ENCODE data around the gene LILRB1. TPM values are rescaled to one million over a fixed set of nuclear protein-coding genes. Genes with fewer than 3 reads are reported as not detected.
"Not testable (repeated sequence)": the region's sequence is repeated elsewhere in the genome, so short reads cannot be mapped to it uniquely, and the experiment has no call there.

The LILRB1 gene
- total RNA-seq (1 to 10 TPM in 1 of 2 donors, under 1 TPM in 1; 0.42 to 4.3 TPM), total RNA-seq (0 reads per million in 2 donors)

DNA sequence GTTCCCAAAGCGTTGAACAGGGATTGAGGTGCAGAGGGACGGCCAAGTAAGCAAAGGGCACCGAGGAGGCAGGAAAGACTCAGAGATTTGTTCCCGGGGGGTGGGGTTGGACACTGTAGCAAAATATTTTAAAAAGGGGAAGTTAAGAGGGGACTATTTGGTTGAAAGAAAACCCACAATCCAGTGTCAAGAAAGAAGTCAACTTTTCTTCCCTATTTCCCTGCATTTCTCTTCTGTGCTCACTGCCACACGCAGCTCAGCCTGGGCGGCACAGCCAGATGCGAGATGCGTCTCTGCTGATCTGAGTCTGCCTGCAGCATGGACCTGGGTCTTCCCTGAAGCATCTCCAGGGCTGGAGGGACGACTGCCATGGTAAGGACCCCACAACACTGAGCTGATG is at the start of gene LILRB1:
LILRB1 (plus strand) TSS at position 223 of the 400 bp plus-strand sequence. CDS start 590 bp downstream, outside the sequence.
- peak within 1 kb of the TSS; percentile 1 for H3K4me3 Mint-ChIP-seq
- H3K36me3 Mint-ChIP-seq (ENCODE audit: low read depth); H3K9me3 ChIP-seq (ENCODE audit: control insufficient read depth, low read length, poor library complexity, severe bottlenecking); DNase-seq; H3K4me1 Mint-ChIP-seq; H3K27ac Mint-ChIP-seq: not testable (repeated sequence)
- peak; percentile 28 for ATAC-seq
- peaks cover 61% of the 10 kb centered on the region for H3K27me3 Mint-ChIP-seq

DNA sequence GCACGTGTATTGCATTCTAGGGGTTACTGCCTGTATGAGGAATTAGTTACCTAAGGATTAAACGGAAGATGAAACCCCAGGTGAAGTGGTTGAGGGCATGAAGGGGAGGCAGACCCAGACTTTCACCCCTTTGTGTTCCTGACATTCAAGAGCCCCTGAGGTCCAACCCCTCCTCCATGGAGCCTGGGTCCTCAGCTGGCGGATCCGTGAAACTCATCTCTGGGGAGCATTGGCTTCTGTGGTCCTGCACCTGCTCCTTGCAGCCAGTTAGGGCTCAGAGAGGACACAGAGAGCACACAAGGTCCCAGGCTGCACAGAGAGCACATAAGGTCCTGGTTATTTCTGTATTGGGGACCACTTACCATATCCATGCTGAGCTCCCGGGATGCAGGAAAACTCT is 43.9 kb upstream of the LILRB1 start:
- H3K9me3 ChIP-seq (ENCODE audit: control insufficient read depth, low read length, poor library complexity, severe bottlenecking) = no peaks in the 10 kb centered on the region
- Mint-ChIP-seq H3K27me3 (peaks cover 31% of the 10 kb centered on the region), H3K4me3 (no peak overlapping the region), H3K27ac (no peak overlapping the region), H3K4me1 (no peaks in the 10 kb centered on the region), H3K36me3 (ENCODE audit: low read depth) (no peaks in the 10 kb centered on the region)
- DNase-seq (no peak), ATAC-seq (no peak)

DNA sequence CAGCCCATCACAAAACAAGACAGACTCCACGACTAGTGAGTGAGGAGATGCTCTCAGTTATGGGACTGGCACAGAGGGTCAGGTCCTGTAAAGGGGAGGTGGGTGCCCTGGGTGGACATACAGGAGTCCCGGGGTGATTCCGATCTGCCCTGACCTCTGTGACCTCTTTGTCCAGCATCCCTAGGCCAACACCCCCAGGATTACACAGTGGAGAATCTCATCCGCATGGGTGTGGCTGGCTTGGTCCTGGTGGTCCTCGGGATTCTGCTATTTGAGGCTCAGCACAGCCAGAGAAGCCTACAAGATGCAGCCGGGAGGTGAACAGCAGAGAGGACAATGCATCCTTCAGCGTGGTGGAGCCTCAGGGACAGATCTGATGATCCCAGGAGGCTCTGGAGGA is 43.3 kb upstream of the LILRB1 start:
- no peak overlapping the region for H3K27ac Mint-ChIP-seq

DNA sequence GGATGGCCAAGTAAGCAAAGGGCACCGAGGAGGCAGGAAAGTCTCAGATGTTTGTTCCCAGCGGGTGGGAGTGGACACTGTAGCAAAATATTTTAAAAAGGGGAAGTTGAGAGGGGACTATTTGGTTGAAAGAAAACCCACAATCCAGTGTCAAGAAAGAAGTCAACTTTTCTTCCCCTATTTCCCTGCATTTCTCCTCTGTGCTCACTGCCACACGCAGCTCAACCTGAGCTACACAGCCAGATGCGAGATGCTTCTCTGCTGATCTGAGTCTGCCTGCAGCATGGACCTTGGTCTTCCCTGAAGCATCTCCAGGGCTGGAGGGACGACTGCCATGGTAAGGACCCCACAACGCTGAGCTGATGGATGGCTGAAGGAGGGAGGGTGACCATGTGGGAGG is 36.8 kb upstream of the LILRB1 start, which contains the start of gene LILRA1:
LILRA1 (plus strand) TSS at position 188 of the 400 bp plus-strand sequence. CDS start 613 bp downstream, outside the sequence.
- not testable (repeated sequence) for H3K4me1 Mint-ChIP-seq; H3K27ac Mint-ChIP-seq; H3K9me3 ChIP-seq (ENCODE audit: control insufficient read depth, low read length, poor library complexity, severe bottlenecking); H3K36me3 Mint-ChIP-seq (ENCODE audit: low read depth); DNase-seq
- peak; percentile 25 for ATAC-seq
- H3K27me3 Mint-ChIP-seq = peaks cover 39% of the 10 kb centered on the region
- peak within 1 kb of the TSS; percentile 13 for H3K4me3 Mint-ChIP-seq

More for the DNA sequence above, 43.3 kb upstream of the LILRB1 start:
- Mint-ChIP-seq H3K4me3 (no peak overlapping the region), H3K4me1 (no peaks in the 10 kb centered on the region), H3K27me3 (peaks cover 31% of the 10 kb centered on the region), H3K36me3 (ENCODE audit: low read depth) (no peaks in the 10 kb centered on the region)
- DNase-seq = no peak
- H3K9me3 ChIP-seq (ENCODE audit: control insufficient read depth, low read length, poor library complexity, severe bottlenecking) = no peaks in the 10 kb centered on the region
- ATAC-seq = no peak

DNA sequence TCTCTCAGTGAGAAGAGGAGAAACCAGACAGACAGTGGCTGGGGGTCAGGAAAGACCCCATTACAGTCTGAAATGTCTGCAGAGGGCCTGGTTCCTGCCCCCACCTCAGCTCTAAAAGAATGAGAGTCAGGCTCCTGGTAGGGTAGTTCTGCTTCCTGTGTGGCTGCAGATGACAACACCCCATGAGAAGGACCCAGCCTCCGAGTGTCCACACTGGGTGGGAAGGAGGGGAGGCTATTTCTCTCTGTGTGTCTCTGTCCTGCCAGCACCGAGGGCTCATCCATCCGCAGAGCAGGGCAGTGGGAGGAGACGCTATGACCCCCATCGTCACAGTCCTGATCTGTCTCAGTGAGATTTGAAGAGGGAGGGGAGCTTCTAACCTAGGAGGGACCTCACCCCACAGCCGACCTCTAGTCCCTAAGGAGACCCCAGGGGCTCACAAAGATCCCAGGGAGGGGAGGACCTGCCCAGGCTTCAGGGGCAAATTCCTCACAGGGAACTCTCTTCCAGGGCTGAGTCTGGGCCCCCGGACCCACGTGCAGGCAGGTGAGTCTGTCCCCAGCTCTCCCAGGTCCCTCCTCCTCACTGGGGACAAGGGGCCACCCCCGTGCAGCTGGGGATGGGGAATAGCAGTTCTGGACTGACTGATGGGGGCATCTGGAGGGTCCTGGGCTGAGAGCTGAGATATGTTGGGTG is 36.2 kb upstream of the LILRB1 start:
- not testable (repeated sequence) for H3K4me1 Mint-ChIP-seq; H3K36me3 Mint-ChIP-seq (ENCODE audit: low read depth); H3K4me3 Mint-ChIP-seq; H3K27ac Mint-ChIP-seq; DNase-seq; ATAC-seq; H3K9me3 ChIP-seq (ENCODE audit: control insufficient read depth, low read length, poor library complexity, severe bottlenecking)
- H3K27me3 Mint-ChIP-seq = peaks cover 39% of the 10 kb centered on the region

DNA sequence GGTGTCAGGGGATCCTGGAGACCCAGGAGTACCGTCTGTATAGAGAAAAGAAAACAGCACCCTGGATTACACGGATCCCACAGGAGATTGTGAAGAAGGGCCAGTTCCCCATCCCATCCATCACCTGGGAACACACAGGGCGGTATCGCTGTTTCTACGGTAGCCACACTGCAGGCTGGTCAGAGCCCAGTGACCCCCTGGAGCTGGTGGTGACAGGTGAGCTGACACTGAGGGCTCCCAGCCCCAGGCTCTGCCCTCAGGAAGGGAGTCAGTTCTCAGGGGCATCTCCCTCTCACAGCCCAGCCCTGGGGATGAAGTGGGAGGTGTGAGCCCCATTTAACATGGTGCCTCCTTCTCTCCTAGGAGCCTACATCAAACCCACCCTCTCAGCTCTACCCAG is 35.5 kb upstream of the LILRB1 start:
- H3K27me3 Mint-ChIP-seq = peaks cover 39% of the 10 kb centered on the region
- no peak overlapping the region for H3K27ac Mint-ChIP-seq
- H3K36me3 Mint-ChIP-seq (ENCODE audit: low read depth) = peaks cover 5% of the 10 kb centered on the region
- no peaks in the 10 kb centered on the region for H3K4me1 Mint-ChIP-seq
- ATAC-seq (no peak), DNase-seq (no peak)
- no peak overlapping the region for H3K4me3 Mint-ChIP-seq
- H3K9me3 ChIP-seq (ENCODE audit: control insufficient read depth, low read length, poor library complexity, severe bottlenecking) = no peaks in the 10 kb centered on the region

DNA sequence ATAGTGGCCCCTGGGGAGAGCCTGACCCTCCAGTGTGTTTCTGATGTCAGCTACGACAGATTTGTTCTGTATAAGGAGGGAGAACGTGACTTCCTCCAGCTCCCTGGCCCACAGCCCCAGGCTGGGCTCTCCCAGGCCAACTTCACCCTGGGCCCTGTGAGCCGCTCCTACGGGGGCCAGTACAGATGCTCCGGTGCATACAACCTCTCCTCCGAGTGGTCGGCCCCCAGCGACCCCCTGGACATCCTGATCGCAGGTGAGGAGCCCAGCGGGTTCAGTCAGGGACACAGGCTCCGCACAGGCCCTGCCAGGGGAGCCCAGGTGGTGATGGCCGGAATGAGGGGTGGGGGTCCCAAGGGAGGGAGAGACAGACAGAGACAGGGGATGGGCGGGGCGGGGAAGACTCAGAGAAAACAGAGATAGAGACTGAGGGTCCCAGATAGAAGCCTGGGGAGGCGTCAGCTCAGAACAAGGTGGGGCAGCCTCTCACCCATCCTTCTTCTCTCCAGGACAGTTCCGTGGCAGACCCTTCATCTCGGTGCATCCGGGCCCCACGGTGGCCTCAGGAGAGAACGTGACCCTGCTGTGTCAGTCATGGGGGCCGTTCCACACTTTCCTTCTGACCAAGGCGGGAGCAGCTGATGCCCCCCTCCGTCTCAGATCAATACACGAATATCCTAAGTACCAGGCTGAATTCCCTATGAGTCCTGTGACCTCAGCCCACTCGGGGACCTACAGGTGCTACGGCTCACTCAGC is 34.4 kb upstream of the LILRB1 start:
- H3K4me1 Mint-ChIP-seq; H3K9me3 ChIP-seq (ENCODE audit: control insufficient read depth, low read length, poor library complexity, severe bottlenecking); H3K4me3 Mint-ChIP-seq; H3K27ac Mint-ChIP-seq; DNase-seq; ATAC-seq; H3K36me3 Mint-ChIP-seq (ENCODE audit: low read depth): not testable (repeated sequence)
- H3K27me3 Mint-ChIP-seq = peaks cover 48% of the 10 kb centered on the region

DNA sequence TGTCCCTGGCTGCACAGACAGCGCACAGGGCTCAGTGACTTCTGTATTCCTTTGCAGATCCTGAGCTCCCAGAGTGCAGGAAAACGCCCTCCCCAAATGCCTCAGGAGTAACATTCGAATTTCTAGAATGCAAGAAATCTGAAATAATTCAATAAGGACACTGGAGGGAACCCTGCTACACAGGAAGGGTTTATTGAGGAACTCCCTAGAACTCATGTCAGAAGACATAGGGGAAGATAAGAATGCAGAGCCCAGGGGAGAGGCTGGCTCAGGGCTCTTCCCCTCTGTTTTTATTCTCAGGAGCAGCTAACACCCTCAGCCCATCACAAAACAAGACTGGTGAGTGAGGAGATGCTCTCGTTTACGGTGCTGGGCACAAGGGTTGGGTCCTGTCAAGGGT is 30.1 kb upstream of the LILRB1 start:
- Mint-ChIP-seq H3K4me3 (no peak overlapping the region), H3K4me1 (no peaks in the 10 kb centered on the region), H3K27ac (no peak overlapping the region), H3K27me3 (peaks cover 23% of the 10 kb centered on the region), H3K36me3 (ENCODE audit: low read depth) (peaks cover 2% of the 10 kb centered on the region)
- H3K9me3 ChIP-seq (ENCODE audit: control insufficient read depth, low read length, poor library complexity, severe bottlenecking) = no peaks in the 10 kb centered on the region
- DNase-seq (no peak), ATAC-seq (no peak)

DNA sequence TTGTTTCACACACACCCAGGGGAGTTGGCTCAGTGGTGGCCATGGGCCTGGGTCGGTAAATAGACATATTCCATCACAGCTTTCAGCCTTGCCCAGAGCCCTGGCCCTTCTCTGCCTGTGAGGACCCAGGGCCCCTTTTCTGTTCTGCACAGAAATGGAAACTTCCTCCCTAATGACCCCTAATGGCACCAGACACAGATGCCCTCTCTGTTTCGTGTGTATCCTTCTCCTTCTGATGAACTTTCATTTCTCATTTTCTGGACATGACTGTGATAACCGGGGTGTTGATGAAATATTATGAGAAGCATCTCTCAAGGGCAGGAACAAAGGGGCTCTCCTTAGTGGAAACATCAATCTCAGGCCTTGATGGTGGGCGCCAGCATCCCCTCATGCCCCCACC is 24.1 kb upstream of the LILRB1 start:
- no peak for ATAC-seq
- no peak for DNase-seq
- H3K4me1 Mint-ChIP-seq = no peaks in the 10 kb centered on the region
- peaks cover 15% of the 10 kb centered on the region for H3K27me3 Mint-ChIP-seq
- peaks cover 4% of the 10 kb centered on the region for H3K36me3 Mint-ChIP-seq (ENCODE audit: low read depth)
- H3K27ac Mint-ChIP-seq = no peak overlapping the region
- no peak overlapping the region for H3K4me3 Mint-ChIP-seq
- no peaks in the 10 kb centered on the region for H3K9me3 ChIP-seq (ENCODE audit: control insufficient read depth, low read length, poor library complexity, severe bottlenecking)

DNA sequence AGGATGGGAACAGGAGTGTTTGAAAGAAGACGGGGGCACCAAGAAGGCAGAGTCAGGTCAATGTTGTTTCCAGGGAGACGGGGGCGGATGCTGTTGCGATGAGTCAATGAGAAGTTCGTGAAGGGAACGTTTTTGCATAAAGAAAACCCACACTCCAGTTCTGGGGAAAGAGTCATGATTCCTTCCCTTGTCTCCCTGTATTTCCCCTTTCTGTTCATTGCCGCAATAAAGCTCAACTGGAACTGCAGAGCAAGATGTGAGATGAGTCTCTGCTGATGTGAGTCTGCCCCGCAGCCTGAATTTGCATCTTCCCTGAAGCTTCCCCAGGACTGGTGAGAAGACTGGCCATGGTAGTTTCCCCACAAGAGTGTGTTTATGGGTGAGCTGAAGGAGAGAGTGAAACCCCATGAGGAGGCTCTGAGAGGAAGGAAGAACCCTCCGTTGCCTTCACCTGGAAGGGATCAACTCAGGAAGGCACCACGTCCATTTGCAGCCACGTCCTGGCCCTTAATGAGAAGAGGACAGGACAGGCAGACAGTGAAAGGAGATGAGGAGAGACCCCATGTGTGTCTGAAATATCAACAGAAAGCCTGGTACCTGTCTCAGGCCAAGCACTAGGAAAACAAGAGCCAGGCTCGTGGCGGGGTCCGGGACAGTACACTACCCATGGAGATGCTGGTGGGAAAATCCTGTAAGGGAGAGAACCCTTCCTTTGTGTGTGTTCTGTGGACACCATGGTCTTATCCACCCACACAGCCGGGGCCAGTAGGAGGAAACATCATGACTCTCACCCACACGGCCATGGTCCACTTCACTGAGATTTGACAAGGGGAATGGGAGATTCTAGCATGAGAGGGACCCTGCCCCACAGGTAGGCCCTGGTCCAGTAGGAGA is 23.1 kb upstream of the LILRB1 start:
- H3K27ac Mint-ChIP-seq = no peak overlapping the region
- no peak for ATAC-seq
- no peaks in the 10 kb centered on the region for H3K4me1 Mint-ChIP-seq
- no peak for DNase-seq
- no peak overlapping the region for H3K4me3 Mint-ChIP-seq
- H3K9me3 ChIP-seq (ENCODE audit: control insufficient read depth, low read length, poor library complexity, severe bottlenecking) = no peaks in the 10 kb centered on the region
- peaks cover 4% of the 10 kb centered on the region for H3K36me3 Mint-ChIP-seq (ENCODE audit: low read depth)
- H3K27me3 Mint-ChIP-seq = peaks cover 15% of the 10 kb centered on the region

DNA sequence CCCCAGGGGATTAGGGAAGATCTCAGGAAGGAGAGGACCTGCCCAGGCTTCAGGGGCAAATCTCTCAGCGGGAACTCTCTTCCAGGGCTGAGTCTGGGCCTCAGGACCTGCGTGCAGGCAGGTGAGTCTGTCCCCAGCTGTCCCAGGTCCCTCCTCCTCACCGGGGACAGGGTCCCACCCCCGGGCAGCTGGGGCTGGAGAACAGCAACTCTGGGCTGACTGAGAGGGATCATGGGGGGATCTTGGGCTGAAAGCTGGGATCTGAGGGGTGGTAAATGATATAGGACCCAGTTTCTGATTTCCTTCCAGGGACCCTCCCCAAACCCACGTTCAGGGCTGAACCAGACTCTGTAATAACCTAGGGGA is 22.5 kb upstream of the LILRB1 start:
- Mint-ChIP-seq H3K4me1 (no peaks in the 10 kb centered on the region), H3K36me3 (ENCODE audit: low read depth) (peaks cover 4% of the 10 kb centered on the region), H3K27ac (no peak overlapping the region), H3K4me3 (no peak overlapping the region), H3K27me3 (peaks cover 15% of the 10 kb centered on the region)
- DNase-seq (no peak), ATAC-seq (no peak)
- no peaks in the 10 kb centered on the region for H3K9me3 ChIP-seq (ENCODE audit: control insufficient read depth, low read length, poor library complexity, severe bottlenecking)

DNA sequence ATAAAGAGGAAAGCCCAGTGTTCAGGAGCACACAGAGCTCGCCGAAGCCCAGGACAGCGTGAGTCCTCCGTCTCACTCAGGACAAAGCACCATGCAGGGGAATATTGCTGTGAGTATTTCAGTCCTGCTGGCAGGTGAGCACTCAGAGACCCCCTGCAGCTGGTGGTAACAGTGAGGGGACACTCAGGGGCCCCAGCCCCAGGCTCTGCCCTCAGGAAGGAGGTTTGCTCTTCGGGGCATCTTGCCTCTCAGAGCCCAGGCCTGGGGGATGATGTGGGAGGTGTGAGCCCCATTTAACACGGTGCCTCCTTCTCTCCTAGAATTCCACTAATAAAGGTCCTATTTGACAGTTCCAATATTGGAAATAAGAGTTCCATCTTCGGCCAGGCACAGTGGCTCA is 22.1 kb upstream of the LILRB1 start:
- H3K4me1 Mint-ChIP-seq = no peaks in the 10 kb centered on the region
- no peak for ATAC-seq
- peaks cover 4% of the 10 kb centered on the region for H3K36me3 Mint-ChIP-seq (ENCODE audit: low read depth)
- no peak overlapping the region for H3K4me3 Mint-ChIP-seq
- DNase-seq = no peak
- peaks cover 15% of the 10 kb centered on the region for H3K27me3 Mint-ChIP-seq
- no peaks in the 10 kb centered on the region for H3K9me3 ChIP-seq (ENCODE audit: control insufficient read depth, low read length, poor library complexity, severe bottlenecking)
- H3K27ac Mint-ChIP-seq = no peak overlapping the region

DNA sequence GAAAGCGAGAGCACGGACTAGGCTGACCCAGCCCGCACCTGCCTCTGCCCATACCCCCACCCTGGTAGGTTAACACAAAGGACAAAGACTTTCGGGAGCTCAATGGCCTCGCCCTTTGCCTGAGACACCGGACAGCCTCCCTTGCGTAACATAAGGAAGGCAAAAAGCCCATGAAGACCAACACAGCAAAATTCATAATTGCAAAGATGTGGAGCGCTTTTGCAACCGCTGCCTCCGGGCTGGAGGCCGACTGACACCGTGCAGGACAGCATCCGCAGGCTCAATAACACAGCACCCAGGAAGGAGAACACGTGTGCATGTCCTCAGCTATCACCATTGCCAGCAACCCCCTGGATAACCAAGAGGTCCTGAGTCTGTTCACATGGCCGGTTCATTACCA is 21.5 kb upstream of the LILRB1 start:
- H3K4me1 Mint-ChIP-seq = no peaks in the 10 kb centered on the region
- H3K27me3 Mint-ChIP-seq = peaks cover 15% of the 10 kb centered on the region
- H3K9me3 ChIP-seq (ENCODE audit: control insufficient read depth, low read length, poor library complexity, severe bottlenecking) = no peaks in the 10 kb centered on the region
- no peak overlapping the region for H3K4me3 Mint-ChIP-seq
- peaks cover 4% of the 10 kb centered on the region for H3K36me3 Mint-ChIP-seq (ENCODE audit: low read depth)
- DNase-seq = no peak
- H3K27ac Mint-ChIP-seq = no peak overlapping the region
- no peak for ATAC-seq

All from T-helper 17 cell (primary cell).